Activated CD4-positive, alpha-beta T cell treated with anti-CD3 and anti-CD28 coated beads for 1 hour (primary cell): ENCODE results near the gene SGCD.

ENCODE experiments used
- DNase-seq: peaks from one replicate; pipeline ENCODE4 v3.0.0-alpha.2; 2020

SGCD gene

GRCh38 chr5:156522651-156523529, 195.9 kb downstream of the SGCD start:
- DNase-seq: no peak

- no peak for DNase-seq
These were observed 196.6 kb downstream of the SGCD start for GRCh38 chr5:156523607-156524006.

- DNase-seq: no peak
These were observed 199.3 kb downstream of the SGCD start for GRCh38 chr5:156526081-156526925.

GRCh38 chr5:156527611-156528010, 200.6 kb downstream of the SGCD start:
- DNase-seq: no peak

- DNase-seq: no peak
These were observed 201.7 kb downstream of the SGCD start for GRCh38 chr5:156528673-156529072.

- DNase-seq: no peak
These were observed 202.9 kb downstream of the SGCD start for GRCh38 chr5:156529892-156530291.

GRCh38 chr5:156531199-156531598, 204.2 kb downstream of the SGCD start:
- DNase-seq: no peak

GRCh38 chr5:156532921-156533320, 206.0 kb downstream of the SGCD start:
- no peak for DNase-seq

GRCh38 chr5:156534085-156534484, 207.1 kb downstream of the SGCD start:
- no peak for DNase-seq

GRCh38 chr5:156534906-156535485, 208.0 kb downstream of the SGCD start:
- DNase-seq: no peak

- DNase-seq: no peak
These were observed 213.5 kb downstream of the SGCD start for GRCh38 chr5:156540491-156540890.

GRCh38 chr5:156541582-156541981, 214.6 kb downstream of the SGCD start:
- DNase-seq: no peak

GRCh38 chr5:156543348-156544145, 216.6 kb downstream of the SGCD start:
- no peak for DNase-seq

GRCh38 chr5:156552855-156553358, 225.9 kb downstream of the SGCD start:
- DNase-seq: no peak

- no peak for DNase-seq
These were observed 229.9 kb downstream of the SGCD start for GRCh38 chr5:156556666-156557406.

- DNase-seq: no peak
These were observed 233.0 kb downstream of the SGCD start for GRCh38 chr5:156560002-156560401.

GRCh38 chr5:156561651-156562050, 234.7 kb downstream of the SGCD start:
- no peak for DNase-seq

- DNase-seq: no peak
These were observed 243.7 kb downstream of the SGCD start for GRCh38 chr5:156570615-156571014.

- DNase-seq: no peak
These were observed 254.8 kb downstream of the SGCD start for GRCh38 chr5:156581725-156582124.

- no peak for DNase-seq
These were observed 255.2 kb downstream of the SGCD start for GRCh38 chr5:156582193-156582598.

GRCh38 chr5:156584871-156585270, 257.9 kb downstream of the SGCD start:
- DNase-seq: no peak

GRCh38 chr5:156585999-156586398, 259.0 kb downstream of the SGCD start:
- DNase-seq: no peak
